Stimulated activated CD4-positive, alpha-beta T cell treated with anti-CD3 and anti-CD28 coated beads, Interleukin-2, amount 100 ng/mL, for 48 hours (primary cell): ENCODE results near the gene SOX12.
"Not testable (repeated sequence)": the region's sequence is repeated elsewhere in the genome, so short reads cannot be mapped to it uniquely, and the experiment has no call there.

Experiments
- DNase-seq, 2 donors: peaks; one replicate each; pipeline ENCODE4 v3.0.0-alpha.2; 2020

Gene SOX12

GRCh38 chr20:329851-330232 is 4.5 kb downstream of the SOX12 start:
- DNase-seq, result no peak

- peak; percentile 37 to 47 for DNase-seq
Observed at GRCh38 chr20:330233-331149, 5.1 kb downstream of the SOX12 start.

- no peak for DNase-seq
Observed at GRCh38 chr20:334578-334977, 9.2 kb downstream of the SOX12 start.

GRCh38 chr20:336040-336439 is 10.7 kb downstream of the SOX12 start:
- not testable (repeated sequence) for DNase-seq

GRCh38 chr20:341682-342081 is 16.3 kb downstream of the SOX12 start:
- DNase-seq, result peak; percentile 41 to 57

GRCh38 chr20:343107-343506 is 17.8 kb downstream of the SOX12 start:
- DNase-seq, result no peak

- no peak for DNase-seq
Observed at GRCh38 chr20:346033-346639, 20.8 kb downstream of the SOX12 start.

- DNase-seq, result peak in 1 of 2 donors; percentile 30
Observed at GRCh38 chr20:346640-347316, 21.4 kb downstream of the SOX12 start, which contains the start of gene NRSN2. TSS of gene NRSN2 (plus strand) at chr20:347111. CDS start at chr20:349644, 2,533 bp downstream.

GRCh38 chr20:347317-347639 is 21.9 kb downstream of the SOX12 start:
- DNase-seq, result no peak

GRCh38 chr20:347640-348484 is 22.5 kb downstream of the SOX12 start:
- peak; percentile 54 to 63 for DNase-seq

GRCh38 chr20:348972-349841 is 23.9 kb downstream of the SOX12 start:
- no peak for DNase-seq

- no peak for DNase-seq
Observed at GRCh38 chr20:353166-353565, 27.8 kb downstream of the SOX12 start.

GRCh38 chr20:354298-354977 is 29.1 kb downstream of the SOX12 start:
- DNase-seq, result peak; percentile 77 to 78

- DNase-seq, result not testable (repeated sequence)
Observed at GRCh38 chr20:356154-356553, 30.8 kb downstream of the SOX12 start.

GRCh38 chr20:356745-357144 is 31.4 kb downstream of the SOX12 start:
- DNase-seq, result no peak

GRCh38 chr20:358891-359555 is 33.7 kb downstream of the SOX12 start:
- DNase-seq, result no peak

GRCh38 chr20:361561-361960 is 36.2 kb downstream of the SOX12 start:
- DNase-seq, result no peak

GRCh38 chr20:362271-363254 is 37.2 kb downstream of the SOX12 start:
- peak; percentile 30 to 39 for DNase-seq
